IMR-90 (cell line): ENCODE measurements around the gene ALAS2.

Experiments used
- CEBPB ChIP-seq: IDR thresholded peaks from 2 replicates; pipeline ENCODE4 v1.6.1; 2012; ENCODE audit warnings: low read depth, low read length, improper control_type of control experiment
- MXI1 ChIP-seq: IDR thresholded peaks from 2 replicates; pipeline ENCODE4 v1.6.1; 2012; ENCODE audit warnings: low read depth, mild to moderate bottlenecking, low read length, moderate library complexity, borderline replicate concordance
- POLR2A ChIP-seq: IDR thresholded peaks from 2 replicates; pipeline ENCODE4 v1.6.1; 2012; ENCODE audit warnings: mild to moderate bottlenecking, low read depth, low read length
- RAD21 ChIP-seq: IDR thresholded peaks from 2 replicates; pipeline ENCODE4 v1.6.1; 2012; ENCODE audit warnings: low read length, improper control_type of control experiment
- RCOR1 ChIP-seq: IDR thresholded peaks from 2 replicates; pipeline ENCODE4 v1.6.1; 2012; ENCODE audit warnings: mild to moderate bottlenecking, low read length, improper control_type of control experiment; ENCODE audit not compliant: insufficient replicate concordance
- RFX5 ChIP-seq: IDR thresholded peaks from 2 replicates; pipeline ENCODE4 v1.8.0; 2012; ENCODE audit warnings: low read depth, mild to moderate bottlenecking, low read length, moderate library complexity
- SMC3 ChIP-seq: fragments of 150-350 bp; IDR thresholded peaks from 2 replicates; pipeline ENCODE4 v1.6.1; 2016; ENCODE audit warnings: low read depth, mild to moderate bottlenecking, antibody characterized with exemption, low read length, moderate library complexity
- TF ChIP-seq, protein P1 (sequence below): fragments of 150-350 bp; IDR thresholded peaks from 2 replicates; pipeline ENCODE4 v1.6.1; 2016; ENCODE audit warnings: low read depth, mild to moderate bottlenecking, low read length, moderate library complexity, borderline replicate concordance
- TF ChIP-seq, protein P2 (sequence below): conservative IDR thresholded peaks from 2 replicates; pipeline ENCODE4 v1.5.1; 2012; ENCODE audit warnings: mild to moderate bottlenecking, low read depth, low read length, improper control_type of control experiment

GRCh38 chrX:54999717-55000598, 30.8 kb downstream of the ALAS2 start, which contains the start of gene APEX2:
- TF ChIP-seq POLR2A (peak; percentile 85), CEBPB (no peak), RCOR1 (no peak), RFX5 (no peak), RAD21 (no peak), SMC3 (no peak), MXI1 (no peak)
- TF ChIP-seq, protein P1, sequence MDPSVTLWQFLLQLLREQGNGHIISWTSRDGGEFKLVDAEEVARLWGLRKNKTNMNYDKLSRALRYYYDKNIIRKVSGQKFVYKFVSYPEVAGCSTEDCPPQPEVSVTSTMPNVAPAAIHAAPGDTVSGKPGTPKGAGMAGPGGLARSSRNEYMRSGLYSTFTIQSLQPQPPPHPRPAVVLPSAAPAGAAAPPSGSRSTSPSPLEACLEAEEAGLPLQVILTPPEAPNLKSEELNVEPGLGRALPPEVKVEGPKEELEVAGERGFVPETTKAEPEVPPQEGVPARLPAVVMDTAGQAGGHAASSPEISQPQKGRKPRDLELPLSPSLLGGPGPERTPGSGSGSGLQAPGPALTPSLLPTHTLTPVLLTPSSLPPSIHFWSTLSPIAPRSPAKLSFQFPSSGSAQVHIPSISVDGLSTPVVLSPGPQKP: no peak
- TF ChIP-seq, protein P2, sequence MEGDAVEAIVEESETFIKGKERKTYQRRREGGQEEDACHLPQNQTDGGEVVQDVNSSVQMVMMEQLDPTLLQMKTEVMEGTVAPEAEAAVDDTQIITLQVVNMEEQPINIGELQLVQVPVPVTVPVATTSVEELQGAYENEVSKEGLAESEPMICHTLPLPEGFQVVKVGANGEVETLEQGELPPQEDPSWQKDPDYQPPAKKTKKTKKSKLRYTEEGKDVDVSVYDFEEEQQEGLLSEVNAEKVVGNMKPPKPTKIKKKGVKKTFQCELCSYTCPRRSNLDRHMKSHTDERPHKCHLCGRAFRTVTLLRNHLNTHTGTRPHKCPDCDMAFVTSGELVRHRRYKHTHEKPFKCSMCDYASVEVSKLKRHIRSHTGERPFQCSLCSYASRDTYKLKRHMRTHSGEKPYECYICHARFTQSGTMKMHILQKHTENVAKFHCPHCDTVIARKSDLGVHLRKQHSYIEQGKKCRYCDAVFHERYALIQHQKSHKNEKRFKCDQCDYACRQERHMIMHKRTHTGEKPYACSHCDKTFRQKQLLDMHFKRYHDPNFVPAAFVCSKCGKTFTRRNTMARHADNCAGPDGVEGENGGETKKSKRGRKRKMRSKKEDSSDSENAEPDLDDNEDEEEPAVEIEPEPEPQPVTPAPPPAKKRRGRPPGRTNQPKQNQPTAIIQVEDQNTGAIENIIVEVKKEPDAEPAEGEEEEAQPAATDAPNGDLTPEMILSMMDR: no peak
